HCT116 (cell line): ENCODE data around the gene RBM4B. TPM values are rescaled to one million over a fixed set of nuclear protein-coding genes. Genes with fewer than 3 reads are reported as not detected.

Source experiments
- ATAC-seq: fragments of 200-7000 bp; cut with Tn5 transposase; 2 replicates; pipeline ENCODE4 v1.9.1; 2020; ENCODE audit warnings: mild to moderate bottlenecking, moderate library complexity
- BruUV-seq: library from RNA; stranded (reverse); fragments of 400-500 nt; replicated peaks from 2 replicates; lab custom pipeline; 2021; lab: Mats Ljungman, UMichigan
- CTCF ChIA-PET: fragments of 300-600 bp; sonication (Branson Sonifier 250); formaldehyde crosslinking; loops from one replicate; lab custom pipeline; 2021; ENCODE audit warnings: antibody characterized with exemption; lab: Charles Lee
- POLR2A ChIA-PET: fragments of 300-600, 350-600 bp; sonication (Branson Sonifier 250); formaldehyde crosslinking; loops from one replicate; lab custom pipeline; 2021; ENCODE audit warnings: antibody characterized with exemption; lab: Charles Lee
- RAD21 ChIA-PET, 2 experiments: fragments of 300-600 bp; sonication (Branson Sonifier 250); formaldehyde crosslinking; loops; one replicate each; lab custom pipeline; 2023; ENCODE audit warnings: low total read pairs in 2 of 2; ENCODE audit not compliant: uncharacterized antibody in 2 of 2, unreplicated experiment in 2 of 2, low non-redundant PET in 1 of 2; lab: Charles Lee
- DNase-seq: peaks from one replicate; pipeline ENCODE4 v3.0.0-alpha.2; 2010; ENCODE audit warnings: low read depth, low spot score
- H2AFZ ChIP-seq: fragments of 200-600 bp; shearing (Covaris generic), sonication (generic); 2 replicates; pipeline ENCODE4 v1.6.1; 2017; ENCODE audit warnings: low read depth, mixed run types, mixed read lengths, antibody characterized with exemption, low read length; ENCODE audit not compliant: poor library complexity, severe bottlenecking
- H3K27ac ChIP-seq: 2 replicates; pipeline ENCODE4 v1.5.1; 2012; ENCODE audit warnings: low read depth, low read length
- H3K27me3 ChIP-seq: fragments of 200-600 bp; sonication (generic); 2 replicates; pipeline ENCODE4 v1.6.1; 2016; ENCODE audit warnings: mixed run types, low read length, mixed read lengths; ENCODE audit not compliant: insufficient read depth
- H3K36me3 ChIP-seq, 2 experiments: fragments of 200-500 bp in 1 of 2; fragments of 200-600 bp in 1 of 2; sonication (Bioruptor generic) in 1 of 2; sonication (generic) in 1 of 2; 2 replicates each; pipeline versions ENCODE4 v1.5.1 to v1.6.1; 2014 to 2016; ENCODE audit warnings: low read length in 2 of 2, inconsistent platforms in 1 of 2, mixed read lengths in 1 of 2, mixed run types in 1 of 2; ENCODE audit not compliant: insufficient read depth in 2 of 2, control insufficient read depth in 1 of 2
- H3K4me1 ChIP-seq, 2 experiments: fragments of 200-600 bp in 1 of 2; sonication (generic) in 1 of 2; 2 replicates each; pipeline versions ENCODE4 v1.5.1 to v1.6.1; 2012 to 2017; ENCODE audit warnings: low read length in 2 of 2, inconsistent platforms in 1 of 2, mild to moderate bottlenecking in 1 of 2, mixed read lengths in 1 of 2, mixed run types in 1 of 2, moderate library complexity in 1 of 2; ENCODE audit not compliant: insufficient read depth in 2 of 2, control insufficient read depth in 1 of 2
- H3K4me2 ChIP-seq: fragments of 200-600 bp; sonication (generic); 2 replicates; pipeline ENCODE4 v1.6.1; 2017; ENCODE audit warnings: mixed run types, low read length, mixed read lengths
- H3K4me3 ChIP-seq, 2 experiments: fragments of 200-600 bp in 1 of 2; sonication (generic) in 1 of 2; replicated peaks in 1 of 2; 2 replicates each; pipeline ENCODE4 v1.5.1; 2011 to 2016; ENCODE audit warnings: low read length in 2 of 2, control low read depth in 1 of 2, low read depth in 1 of 2, mild to moderate bottlenecking in 1 of 2, mixed read lengths in 1 of 2, mixed run types in 1 of 2
- H3K79me2 ChIP-seq: fragments of 200-600 bp; sonication (generic); 2 replicates; pipeline ENCODE4 v1.6.1; 2017; ENCODE audit warnings: mild to moderate bottlenecking, mixed run types, low read length, moderate library complexity, mixed read lengths; ENCODE audit not compliant: insufficient read depth
- H3K9ac ChIP-seq: fragments of 200-600 bp; sonication (generic); 2 replicates; pipeline ENCODE4 v1.6.1; 2016; ENCODE audit warnings: low read length, mixed read lengths
- H3K9me2 ChIP-seq: fragments of 200-600 bp; sonication (generic), shearing (Covaris generic); 2 replicates; pipeline ENCODE4 v1.6.1; 2017; ENCODE audit warnings: mixed run types, mild to moderate bottlenecking, moderate library complexity; ENCODE audit not compliant: insufficient read depth
- H3K9me3 ChIP-seq, 2 experiments: fragments of 200-500 bp in 1 of 2; fragments of 200-600 bp in 1 of 2; sonication (Bioruptor generic) in 1 of 2; sonication (generic) in 1 of 2; 2 replicates each; pipeline ENCODE4 v1.6.1; 2014 to 2017; ENCODE audit warnings: low read length in 2 of 2, mixed read lengths in 2 of 2, inconsistent platforms in 1 of 2, low read depth in 1 of 2, mild to moderate bottlenecking in 1 of 2, mixed run types in 1 of 2, moderate library complexity in 1 of 2; ENCODE audit not compliant: control insufficient read depth in 1 of 2, insufficient read depth in 1 of 2
- H4K20me1 ChIP-seq: fragments of 200-600 bp; sonication (generic), shearing (Covaris generic); 2 replicates; pipeline ENCODE4 v1.6.1; 2017; ENCODE audit warnings: mixed run types, mild to moderate bottlenecking, moderate library complexity; ENCODE audit not compliant: insufficient read depth
- CBX3 ChIP-seq: IDR thresholded peaks from 2 replicates; pipeline ENCODE4 v1.6.1; 2012; ENCODE audit warnings: low read depth
- EGR1 ChIP-seq: IDR thresholded peaks from 2 replicates; pipeline ENCODE4 v1.6.1; 2012; ENCODE audit warnings: low read depth
- ELF1 ChIP-seq: IDR thresholded peaks from 2 replicates; pipeline ENCODE4 v1.6.1; 2012; ENCODE audit warnings: low read depth, borderline replicate concordance
- EZH2 ChIP-seq: fragments of 200-600 bp; sonication (generic); IDR thresholded peaks from 2 replicates; pipeline ENCODE4 v1.6.1; 2017; ENCODE audit warnings: antibody characterized with exemption, mixed run types
- EZH2phosphoT487 ChIP-seq: fragments of 200-600 bp; IDR thresholded peaks from 2 replicates; pipeline ENCODE4 v1.6.1; 2018; ENCODE audit warnings: antibody characterized with exemption, borderline replicate concordance
- FOSL1 ChIP-seq: IDR thresholded peaks from 2 replicates; pipeline ENCODE4 v1.6.1; 2012; ENCODE audit warnings: low read depth
- JUND ChIP-seq: IDR thresholded peaks from 2 replicates; pipeline ENCODE4 v1.6.1; 2012
- MAX ChIP-seq: IDR thresholded peaks from 2 replicates; pipeline ENCODE4 v1.6.1; 2012
- POLR2AphosphoS5 ChIP-seq: IDR thresholded peaks from 2 replicates; pipeline ENCODE4 v1.6.1; 2011; ENCODE audit warnings: mild to moderate bottlenecking, low read depth, low read length, moderate library complexity
- RAD21 ChIP-seq: IDR thresholded peaks from 2 replicates; pipeline ENCODE4 v1.6.1; 2012; ENCODE audit warnings: low read depth, mild to moderate bottlenecking
- SIN3A ChIP-seq: IDR thresholded peaks from 2 replicates; pipeline ENCODE4 v1.6.1; 2012; ENCODE audit warnings: low read depth
- SP1 ChIP-seq: IDR thresholded peaks from 2 replicates; pipeline ENCODE4 v1.6.1; 2012; ENCODE audit warnings: low read depth
- SRF ChIP-seq: IDR thresholded peaks from 2 replicates; pipeline ENCODE4 v1.6.1; 2012; ENCODE audit warnings: low read depth
- TCF7L2 ChIP-seq: IDR thresholded peaks from 2 replicates; pipeline ENCODE4 v1.7.0; 2011; ENCODE audit warnings: borderline replicate concordance, inconsistent platforms; ENCODE audit not compliant: insufficient read depth, insufficient read length; ENCODE audit errors: extremely low read depth
- YY1 ChIP-seq: IDR thresholded peaks from 2 replicates; pipeline ENCODE4 v1.6.1; 2011; ENCODE audit warnings: low read length, low read depth, moderate library complexity, mild to moderate bottlenecking; ENCODE audit not compliant: insufficient replicate concordance; ENCODE audit errors: extremely low read depth
- ZFX ChIP-seq: fragments of 450-650 bp; IDR thresholded peaks from 2 replicates; pipeline ENCODE4 v1.6.1; 2017
- ZNF274 ChIP-seq: fragments of 200-500 bp; sonication (Bioruptor generic); IDR thresholded peaks from 2 replicates; pipeline ENCODE4 v1.6.1; 2014; ENCODE audit warnings: mild to moderate bottlenecking, low read depth, low read length, inconsistent platforms
- intact Hi-C: fragments of 100-400 bp; cut with micrococcal nuclease; formaldehyde crosslinking; loops from 2 replicates; pipeline ENCODE4 v1.10.0; 2022
- total RNA-seq: library from RNA; stranded (reverse); gene quantifications from one replicate; pipeline ENCODE4 v1.2.1, GENCODE V29; 2021; ENCODE audit not compliant: unreplicated experiment
- TF ChIP-seq, protein P1 (sequence below), 3 experiments: fragments of 200-600 bp in 1 of 3; sonication (generic) in 1 of 3; IDR thresholded peaks in 2 of 3; conservative IDR thresholded peaks in 1 of 3; 2 replicates each; pipeline ENCODE4 v1.5.1; 2012 to 2017; ENCODE audit warnings: low read depth in 2 of 3, low read length in 2 of 3, antibody characterized with exemption in 1 of 3, borderline replicate concordance in 1 of 3, control low read depth in 1 of 3, mild to moderate bottlenecking in 1 of 3, mixed read lengths in 1 of 3, mixed run types in 1 of 3, moderate library complexity in 1 of 3; ENCODE audit not compliant: insufficient read depth in 1 of 3
- TF ChIP-seq, protein P2 (sequence below): IDR thresholded peaks from 2 replicates; pipeline ENCODE4 v1.6.1; 2011; ENCODE audit warnings: mild to moderate bottlenecking, low read length, moderate library complexity; ENCODE audit not compliant: insufficient replicate concordance; ENCODE audit errors: extremely low read depth
- TF ChIP-seq, protein P3 (sequence below): IDR thresholded peaks from 2 replicates; pipeline ENCODE4 v1.6.1; 2012

RBM4B gene
- total RNA-seq, 1 experiment from 2014 or later, result 18.1 TPM

GRCh38 chr11:66720899-66721470 is 43.3 kb upstream of the RBM4B start:
- Histone ChIP-seq H2AFZ (no peak overlapping the region), H3K27me3 (no peaks in the 10 kb centered on the region), H3K4me1 (peaks cover 24 to 37% of the 10 kb centered on the region in 2 experiments), H3K4me2 (peak overlapping the region; percentile 94), H3K9me3 (no peaks in the 10 kb centered on the region), H3K79me2 (no peaks in the 10 kb centered on the region), H3K27ac (peak overlapping the region; percentile 90), H3K9me2 (no peaks in the 10 kb centered on the region), H3K4me3 (peak overlapping the region; percentile 56 to 66), H4K20me1 (no peaks in the 10 kb centered on the region), H3K36me3 (no peaks in the 10 kb centered on the region; a peak in 1 of 4 replicates), H3K9ac (peak overlapping the region; percentile 61)
- ATAC-seq (no peak), DNase-seq (no peak)
- CTCF ChIA-PET, result no interaction called here
- no TSS peak for BruUV-seq
- POLR2A ChIA-PET, result interaction anchor here (0.9 kb wide), 1 partner anchor 22 kb away, joined by 3 read pairs; no protein-coding TSS in a partner anchor
- RAD21 ChIA-PET, result no interaction called here
- intact Hi-C loops, result no loop called here
- TF ChIP-seq JUND (no peak), POLR2AphosphoS5 (no peak), SRF (no peak), SP1 (no peak), CBX3 (no peak), MAX (no peak), SIN3A (no peak), ZNF274 (no peak), FOSL1 (no peak), TCF7L2 (no peak), RAD21 (no peak), YY1 (no peak), ZFX (no peak), EGR1 (no peak), EZH2phosphoT487 (no peak), EZH2 (no peak), ELF1 (no peak)
- TF ChIP-seq, protein P1, sequence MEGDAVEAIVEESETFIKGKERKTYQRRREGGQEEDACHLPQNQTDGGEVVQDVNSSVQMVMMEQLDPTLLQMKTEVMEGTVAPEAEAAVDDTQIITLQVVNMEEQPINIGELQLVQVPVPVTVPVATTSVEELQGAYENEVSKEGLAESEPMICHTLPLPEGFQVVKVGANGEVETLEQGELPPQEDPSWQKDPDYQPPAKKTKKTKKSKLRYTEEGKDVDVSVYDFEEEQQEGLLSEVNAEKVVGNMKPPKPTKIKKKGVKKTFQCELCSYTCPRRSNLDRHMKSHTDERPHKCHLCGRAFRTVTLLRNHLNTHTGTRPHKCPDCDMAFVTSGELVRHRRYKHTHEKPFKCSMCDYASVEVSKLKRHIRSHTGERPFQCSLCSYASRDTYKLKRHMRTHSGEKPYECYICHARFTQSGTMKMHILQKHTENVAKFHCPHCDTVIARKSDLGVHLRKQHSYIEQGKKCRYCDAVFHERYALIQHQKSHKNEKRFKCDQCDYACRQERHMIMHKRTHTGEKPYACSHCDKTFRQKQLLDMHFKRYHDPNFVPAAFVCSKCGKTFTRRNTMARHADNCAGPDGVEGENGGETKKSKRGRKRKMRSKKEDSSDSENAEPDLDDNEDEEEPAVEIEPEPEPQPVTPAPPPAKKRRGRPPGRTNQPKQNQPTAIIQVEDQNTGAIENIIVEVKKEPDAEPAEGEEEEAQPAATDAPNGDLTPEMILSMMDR (IDR thresholded peaks at IDR 0.05 in 2 of 3, conservative IDR thresholded peaks at IDR 0.05 in 1 of 3; ENCODE audit: borderline replicate concordance in 1 of 3, insufficient read depth in 1 of 3, low read depth in 2 of 3, low read length in 2 of 3), result no peak
- TF ChIP-seq, protein P2, sequence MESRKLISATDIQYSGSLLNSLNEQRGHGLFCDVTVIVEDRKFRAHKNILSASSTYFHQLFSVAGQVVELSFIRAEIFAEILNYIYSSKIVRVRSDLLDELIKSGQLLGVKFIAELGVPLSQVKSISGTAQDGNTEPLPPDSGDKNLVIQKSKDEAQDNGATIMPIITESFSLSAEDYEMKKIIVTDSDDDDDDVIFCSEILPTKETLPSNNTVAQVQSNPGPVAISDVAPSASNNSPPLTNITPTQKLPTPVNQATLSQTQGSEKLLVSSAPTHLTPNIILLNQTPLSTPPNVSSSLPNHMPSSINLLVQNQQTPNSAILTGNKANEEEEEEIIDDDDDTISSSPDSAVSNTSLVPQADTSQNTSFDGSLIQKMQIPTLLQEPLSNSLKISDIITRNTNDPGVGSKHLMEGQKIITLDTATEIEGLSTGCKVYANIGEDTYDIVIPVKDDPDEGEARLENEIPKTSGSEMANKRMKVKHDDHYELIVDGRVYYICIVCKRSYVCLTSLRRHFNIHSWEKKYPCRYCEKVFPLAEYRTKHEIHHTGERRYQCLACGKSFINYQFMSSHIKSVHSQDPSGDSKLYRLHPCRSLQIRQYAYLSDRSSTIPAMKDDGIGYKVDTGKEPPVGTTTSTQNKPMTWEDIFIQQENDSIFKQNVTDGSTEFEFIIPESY, result no peak
- TF ChIP-seq, protein P3, sequence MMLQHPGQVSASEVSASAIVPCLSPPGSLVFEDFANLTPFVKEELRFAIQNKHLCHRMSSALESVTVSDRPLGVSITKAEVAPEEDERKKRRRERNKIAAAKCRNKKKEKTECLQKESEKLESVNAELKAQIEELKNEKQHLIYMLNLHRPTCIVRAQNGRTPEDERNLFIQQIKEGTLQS, result no peak
